ENCODE measurements around the gene DDX17. TPM values are rescaled to one million over a fixed set of nuclear protein-coding genes. Genes with fewer than 3 reads are reported as not detected.

The DDX17 gene
- total RNA-seq, 1 donor, result 496 TPM

DNA sequence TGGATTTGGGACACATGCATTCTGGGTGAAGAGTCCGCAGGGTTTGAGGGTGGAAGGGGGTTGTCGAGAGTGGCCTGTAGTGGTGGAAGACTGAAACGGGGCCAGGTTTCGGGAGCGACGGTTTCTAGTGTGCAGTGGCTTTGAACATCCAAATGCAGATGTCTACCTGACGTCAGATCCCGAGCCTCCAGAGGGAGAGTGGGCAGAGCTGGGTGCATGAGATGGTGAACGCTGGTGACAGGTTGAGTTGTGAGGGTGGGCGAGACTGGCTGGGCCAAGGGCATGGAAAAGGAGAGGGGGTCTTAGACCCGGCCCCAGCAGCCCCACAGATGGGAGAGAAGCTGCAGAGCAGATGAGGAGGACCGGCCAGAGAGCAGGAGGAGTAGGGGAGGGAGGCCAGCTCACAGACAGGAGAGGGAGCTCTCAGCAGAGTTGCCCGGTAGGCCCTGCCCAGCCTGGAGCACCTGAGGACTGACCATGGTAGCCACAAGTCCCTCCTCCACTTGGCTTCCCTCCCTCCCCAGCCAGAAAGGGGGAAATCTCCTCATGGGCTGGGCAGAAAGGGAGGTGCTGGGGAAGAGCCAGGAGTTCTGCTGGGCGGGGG, 65.3 kb downstream of the DDX17 start:
- no peaks in the 10 kb centered on the region for H3K4me1 ChIP-seq (ENCODE audit: insufficient read depth, low read length)
- no peak overlapping the region for H2AFZ ChIP-seq (ENCODE audit: low read length)
- H3K4me2 ChIP-seq (ENCODE audit: insufficient read depth, low read length), result no peak overlapping the region
- H3K79me2 ChIP-seq (ENCODE audit: insufficient read depth, low read length), result no peaks in the 10 kb centered on the region
- H3K27me3 ChIP-seq (ENCODE audit: insufficient read depth, low read length), result peaks cover 24% of the 10 kb centered on the region
- H3K36me3 ChIP-seq (ENCODE audit: insufficient read depth, low read length), result no peaks in the 10 kb centered on the region
- no peak overlapping the region for H3K4me3 ChIP-seq (ENCODE audit: insufficient read depth, low read length)
- no peak for TF ChIP-seq CTCF (IDR thresholded peaks at IDR 0.05; ENCODE audit: extremely low read depth, low read depth, low read length)
- no peak overlapping the region for H3K27ac ChIP-seq (ENCODE audit: low read depth, low read length)
- no peaks in the 10 kb centered on the region for H4K20me1 ChIP-seq (ENCODE audit: insufficient read depth, low read length)
- DNase-seq (ENCODE audit: insufficient read length, low spot score, missing footprints), result no peak
- no peaks in the 10 kb centered on the region for H3K9me3 ChIP-seq (ENCODE audit: low read depth, low read length)

DNA sequence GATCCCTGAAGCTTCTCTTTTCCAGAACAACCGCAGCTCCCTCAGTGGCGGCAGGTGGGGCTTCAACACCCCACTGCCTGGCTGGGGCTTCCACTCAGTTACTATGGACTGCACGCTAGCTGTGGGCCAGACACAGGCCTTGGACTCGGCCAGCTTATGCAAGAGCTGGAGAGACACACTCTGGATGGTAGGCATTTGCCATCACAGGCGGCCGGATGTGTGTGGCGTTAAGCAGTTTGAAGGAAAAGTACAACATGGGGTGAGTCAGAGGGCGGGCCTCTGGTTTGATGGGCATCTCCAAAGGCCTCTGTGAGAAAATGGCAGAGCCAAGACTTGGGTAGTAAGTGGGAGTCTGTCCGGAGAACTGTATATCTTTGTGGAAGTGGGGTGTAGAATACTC, 68.7 kb downstream of the DDX17 start:
- Histone ChIP-seq H4K20me1 (ENCODE audit: insufficient read depth, low read length) (no peaks in the 10 kb centered on the region), H3K27ac (ENCODE audit: low read depth, low read length) (no peak overlapping the region), H3K9me3 (ENCODE audit: low read depth, low read length) (no peaks in the 10 kb centered on the region), H3K4me3 (ENCODE audit: insufficient read depth, low read length) (no peak overlapping the region), H3K79me2 (ENCODE audit: insufficient read depth, low read length) (no peaks in the 10 kb centered on the region), H3K27me3 (ENCODE audit: insufficient read depth, low read length) (peaks cover under 1% of the 10 kb centered on the region), H3K4me2 (ENCODE audit: insufficient read depth, low read length) (no peak overlapping the region), H3K4me1 (ENCODE audit: insufficient read depth, low read length) (no peaks in the 10 kb centered on the region), H2AFZ (ENCODE audit: low read length) (no peak overlapping the region), H3K36me3 (ENCODE audit: insufficient read depth, low read length) (no peaks in the 10 kb centered on the region)
- TF ChIP-seq CTCF (IDR thresholded peaks at IDR 0.05; ENCODE audit: extremely low read depth, low read depth, low read length), result no peak
- DNase-seq (ENCODE audit: insufficient read length, low spot score, missing footprints), result no peak

DNA sequence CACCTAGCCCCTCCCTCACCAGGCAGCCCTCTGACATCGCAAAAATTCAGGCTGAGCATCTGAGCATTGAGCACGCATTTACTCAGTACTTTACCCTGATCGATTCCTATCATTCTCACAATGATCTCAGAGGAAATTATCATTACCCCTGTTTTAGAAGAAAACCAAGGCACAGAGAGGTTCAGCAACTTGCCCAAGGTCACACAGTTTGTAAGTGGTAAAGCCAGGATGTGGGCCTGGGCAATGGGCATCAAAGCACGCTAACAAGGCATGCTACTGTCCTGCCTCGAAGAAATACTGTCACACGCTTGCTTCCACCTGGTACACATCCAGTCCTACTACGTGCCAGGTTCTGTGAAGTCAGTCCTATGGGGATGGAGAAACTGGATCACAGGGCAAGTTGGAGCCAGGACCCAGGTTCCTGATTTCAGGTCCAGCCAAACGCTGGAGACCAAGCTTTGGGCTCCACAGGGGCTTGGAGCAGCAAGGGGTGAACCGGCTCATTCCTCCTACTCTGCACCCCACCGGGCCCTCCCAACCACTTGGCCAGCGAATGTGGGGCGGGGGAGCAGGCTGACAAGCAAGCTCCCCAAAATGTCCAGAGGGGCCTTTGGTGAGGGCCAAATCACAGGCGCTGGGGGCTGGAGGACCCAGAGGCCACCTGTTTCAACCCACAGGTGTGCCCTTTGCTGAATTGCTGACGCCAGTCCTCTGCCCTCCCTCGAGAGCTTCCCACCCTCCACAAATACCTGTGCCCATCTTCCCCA, 69.3 kb downstream of the DDX17 start:
- H3K4me2 ChIP-seq (ENCODE audit: insufficient read depth, low read length), result no peak overlapping the region
- H3K79me2 ChIP-seq (ENCODE audit: insufficient read depth, low read length), result no peaks in the 10 kb centered on the region
- H4K20me1 ChIP-seq (ENCODE audit: insufficient read depth, low read length), result no peaks in the 10 kb centered on the region
- no peaks in the 10 kb centered on the region for H3K36me3 ChIP-seq (ENCODE audit: insufficient read depth, low read length)
- H3K9me3 ChIP-seq (ENCODE audit: low read depth, low read length), result no peaks in the 10 kb centered on the region
- no peak for DNase-seq (ENCODE audit: insufficient read length, low spot score, missing footprints)
- H3K4me1 ChIP-seq (ENCODE audit: insufficient read depth, low read length), result no peaks in the 10 kb centered on the region
- H2AFZ ChIP-seq (ENCODE audit: low read length), result no peak overlapping the region
- H3K4me3 ChIP-seq (ENCODE audit: insufficient read depth, low read length), result no peak overlapping the region
- no peak for TF ChIP-seq CTCF (IDR thresholded peaks at IDR 0.05; ENCODE audit: extremely low read depth, low read depth, low read length)
- H3K27me3 ChIP-seq (ENCODE audit: insufficient read depth, low read length), result no peaks in the 10 kb centered on the region
- H3K27ac ChIP-seq (ENCODE audit: low read depth, low read length), result no peak overlapping the region

GRCh38 chr22:38435965-38436364, 70.1 kb downstream of the DDX17 start:
- H3K9me3 ChIP-seq (ENCODE audit: low read depth, low read length), result no peaks in the 10 kb centered on the region
- H4K20me1 ChIP-seq (ENCODE audit: insufficient read depth, low read length), result no peaks in the 10 kb centered on the region
- H3K27me3 ChIP-seq (ENCODE audit: insufficient read depth, low read length), result no peaks in the 10 kb centered on the region
- no peak for TF ChIP-seq CTCF (IDR thresholded peaks at IDR 0.05; ENCODE audit: extremely low read depth, low read depth, low read length)
- H3K4me1 ChIP-seq (ENCODE audit: insufficient read depth, low read length), result no peaks in the 10 kb centered on the region
- H3K36me3 ChIP-seq (ENCODE audit: insufficient read depth, low read length), result no peaks in the 10 kb centered on the region
- H2AFZ ChIP-seq (ENCODE audit: low read length), result no peak overlapping the region
- H3K4me3 ChIP-seq (ENCODE audit: insufficient read depth, low read length), result no peak overlapping the region
- no peak for DNase-seq (ENCODE audit: insufficient read length, low spot score, missing footprints)
- no peaks in the 10 kb centered on the region for H3K79me2 ChIP-seq (ENCODE audit: insufficient read depth, low read length)
- no peak overlapping the region for H3K4me2 ChIP-seq (ENCODE audit: insufficient read depth, low read length)
- H3K27ac ChIP-seq (ENCODE audit: low read depth, low read length), result no peak overlapping the region

Data from osteoblast (primary cell).